Hematopoietic multipotent progenitor cell (in vitro differentiated cells): ENCODE results near the gene SYT6. TPM values are rescaled to one million over a fixed set of nuclear protein-coding genes. Genes with fewer than 3 reads are reported as not detected.

Experiments used
- DNase-seq, 3 donors: peaks; one replicate each; pipeline ENCODE4 v3.0.0-alpha.2; 2011 to 2015; ENCODE audit warnings: low read depth in 2 of 3, low spot score in 2 of 3
- total RNA-seq: library from RNA; depleted of rRNA; stranded (reverse); fragments of >200 nt; gene quantifications from one replicate; pipeline ENCODE4 v1.2.3, GENCODE V29; 2012

Gene SYT6
- total RNA-seq, 1 donor = not detected

- no peak for DNase-seq
These were observed 59.0 kb downstream of the SYT6 start for GRCh38 chr1:114094675-114095074.

GRCh38 chr1:114094363-114094634, 59.4 kb downstream of the SYT6 start:
- DNase-seq = no peak

DNA sequence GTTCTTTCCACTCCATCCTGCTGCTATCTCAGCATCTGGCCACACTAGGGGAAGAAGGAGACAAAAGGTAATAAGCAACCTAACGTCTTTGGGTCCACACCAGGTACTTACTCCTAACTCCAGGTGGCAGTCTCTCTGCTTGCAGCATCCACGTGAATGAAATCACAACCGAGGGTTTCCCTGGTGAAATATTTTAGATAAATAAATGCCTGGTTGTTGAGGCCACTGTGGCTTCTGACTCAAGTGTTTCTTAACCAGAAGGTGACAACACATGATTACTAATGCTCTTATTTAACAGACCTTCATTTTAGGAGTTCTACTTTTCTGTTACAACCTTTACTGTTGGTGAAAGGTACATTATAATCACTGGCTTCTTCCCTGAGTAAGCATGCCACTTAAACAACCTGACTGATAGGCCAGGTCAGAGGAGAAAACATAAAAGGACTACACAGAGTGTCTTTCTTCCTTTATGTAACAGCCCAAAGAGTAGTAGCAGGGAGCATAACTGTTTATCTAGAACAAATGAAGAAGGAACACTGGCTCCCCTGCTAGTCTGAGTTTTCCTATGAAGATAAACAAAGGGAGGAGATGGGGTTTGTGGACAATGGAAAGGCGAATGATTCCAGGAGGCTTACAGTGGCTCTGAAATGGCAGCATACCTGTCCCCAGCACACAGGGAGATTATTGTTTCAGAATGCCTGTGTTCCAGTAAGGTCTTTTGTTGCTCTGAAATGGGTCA, 59.9 kb downstream of the SYT6 start:
- DNase-seq = peak in 2 of 3 donors; percentile 25 to 49

DNA sequence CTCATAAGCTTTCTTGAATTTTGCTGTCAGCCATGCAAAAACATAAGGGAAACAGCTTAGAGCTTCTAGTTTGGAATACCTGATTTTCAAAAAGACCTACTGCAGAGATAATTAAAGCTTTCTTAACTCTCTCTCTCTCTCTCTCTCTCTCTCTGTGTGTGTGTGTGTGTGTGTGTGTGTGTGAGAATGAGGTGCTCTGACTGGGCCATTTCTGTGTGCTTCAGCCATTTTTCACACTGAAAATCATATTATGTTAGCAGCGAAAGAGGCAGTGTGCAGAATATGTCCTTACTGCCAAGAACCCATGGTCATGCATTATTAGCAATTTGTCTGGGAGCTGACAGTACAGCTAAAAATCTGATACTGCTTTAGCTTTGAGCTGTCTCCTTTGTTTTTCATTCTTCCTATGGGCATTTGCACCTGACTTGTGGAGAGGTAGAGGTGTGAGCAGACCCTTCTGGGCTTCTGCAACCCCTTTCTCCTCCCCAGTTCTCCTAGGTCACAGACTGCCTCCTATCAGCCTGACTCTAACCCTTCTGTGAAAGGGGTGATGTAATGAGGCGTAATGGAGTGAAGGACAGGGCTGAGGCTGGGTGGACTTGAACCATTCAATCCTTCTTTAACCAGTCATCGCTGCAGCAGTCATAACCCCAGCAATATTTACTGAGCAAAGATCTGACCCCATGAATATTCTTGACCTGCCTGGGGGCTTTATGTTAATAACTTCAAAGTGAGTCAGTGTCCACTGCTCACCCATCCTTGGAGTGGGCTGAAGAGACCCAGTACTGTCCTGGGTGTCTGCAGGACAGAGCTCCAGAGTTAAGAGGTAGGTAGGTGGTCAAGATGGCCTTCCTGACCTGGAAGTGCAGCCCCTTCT, 61.2 kb downstream of the SYT6 start:
- no peak for DNase-seq

DNA sequence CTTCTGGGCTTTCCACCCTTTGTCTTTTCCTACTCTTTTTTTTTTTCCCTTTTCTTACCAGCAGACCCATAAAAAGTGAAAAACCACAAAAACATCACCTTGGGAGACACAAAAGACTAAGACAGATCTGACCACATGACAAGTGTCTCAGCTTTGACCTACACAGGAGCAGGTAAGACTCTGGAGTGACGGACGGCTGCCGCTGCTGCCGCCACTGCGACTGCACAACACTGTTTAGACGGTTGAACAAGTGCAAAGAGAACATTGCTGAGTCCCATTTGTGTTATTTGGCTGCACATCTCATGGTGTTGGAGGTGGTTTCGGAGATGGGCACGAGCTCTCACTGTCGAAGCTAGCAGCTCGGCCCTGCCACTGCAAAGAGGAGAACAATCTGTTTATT, 62.0 kb downstream of the SYT6 start:
- DNase-seq = no peak

DNA sequence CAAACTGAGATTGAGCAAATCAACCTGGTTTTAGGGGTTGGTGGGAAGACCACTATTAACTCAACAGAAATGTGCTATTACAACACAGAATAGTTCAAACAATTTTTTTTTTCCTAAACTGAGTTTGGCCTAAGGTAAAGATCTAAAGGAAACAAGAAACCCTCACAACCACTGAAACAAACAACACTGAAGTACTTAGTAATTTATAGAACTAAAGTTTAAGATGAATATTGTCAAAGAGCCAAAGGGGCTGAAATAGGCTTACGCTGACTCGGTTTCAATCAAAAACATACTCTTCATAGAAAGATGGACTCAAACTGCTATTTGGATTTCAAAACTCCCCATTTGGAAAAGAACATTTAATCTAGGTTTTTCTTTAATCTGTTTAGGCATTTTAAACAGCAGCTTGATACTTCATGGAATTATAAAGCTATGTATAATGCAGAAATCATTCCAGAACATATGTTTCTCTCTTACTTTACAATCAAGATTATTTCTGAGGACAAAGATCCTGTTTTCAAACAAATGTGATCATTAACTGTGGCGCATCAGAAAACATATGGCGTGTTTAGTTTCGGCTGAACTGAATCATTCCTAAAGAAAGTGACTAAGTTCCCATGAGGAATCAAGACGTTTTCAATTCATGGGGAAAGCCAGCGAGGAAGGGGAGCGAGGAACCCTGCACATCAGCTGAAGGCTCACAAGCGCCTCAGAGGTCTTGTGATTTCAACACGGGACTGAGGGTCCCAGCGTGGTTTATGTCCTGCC, 62.7 kb downstream of the SYT6 start:
- DNase-seq = no peak

DNA sequence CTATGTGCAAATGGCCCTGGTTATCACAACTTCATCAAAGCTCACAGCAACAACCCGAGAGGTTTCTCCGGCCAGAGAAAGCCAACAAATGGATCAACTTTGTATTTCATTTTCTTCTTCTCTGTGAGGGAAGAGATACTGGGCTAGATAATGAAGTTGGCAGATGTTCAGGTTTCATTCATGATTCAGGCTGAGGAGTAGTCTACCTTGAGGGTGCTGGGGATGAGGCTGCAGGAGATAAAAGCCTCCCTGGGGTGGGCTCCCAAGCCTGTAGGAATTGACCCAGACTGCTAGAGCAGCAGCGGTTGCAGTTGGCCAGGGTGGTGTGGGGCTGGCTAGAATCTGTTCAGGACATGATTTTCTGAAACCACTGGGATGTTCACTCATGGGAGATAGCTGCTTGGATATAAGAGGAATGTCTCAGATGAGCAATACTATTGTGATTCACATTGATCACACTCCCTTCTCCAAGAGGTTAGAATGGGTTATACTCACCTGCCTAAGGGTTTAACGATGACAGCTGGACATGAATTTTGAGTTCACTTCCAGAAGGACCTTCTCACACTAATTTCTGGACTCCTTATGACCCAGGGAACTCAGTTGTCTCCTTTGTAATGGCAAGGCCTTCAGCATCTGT, 64.0 kb downstream of the SYT6 start:
- DNase-seq = no peak

GRCh38 chr1:114088392-114089299, 65.0 kb downstream of the SYT6 start:
- no peak for DNase-seq

DNA sequence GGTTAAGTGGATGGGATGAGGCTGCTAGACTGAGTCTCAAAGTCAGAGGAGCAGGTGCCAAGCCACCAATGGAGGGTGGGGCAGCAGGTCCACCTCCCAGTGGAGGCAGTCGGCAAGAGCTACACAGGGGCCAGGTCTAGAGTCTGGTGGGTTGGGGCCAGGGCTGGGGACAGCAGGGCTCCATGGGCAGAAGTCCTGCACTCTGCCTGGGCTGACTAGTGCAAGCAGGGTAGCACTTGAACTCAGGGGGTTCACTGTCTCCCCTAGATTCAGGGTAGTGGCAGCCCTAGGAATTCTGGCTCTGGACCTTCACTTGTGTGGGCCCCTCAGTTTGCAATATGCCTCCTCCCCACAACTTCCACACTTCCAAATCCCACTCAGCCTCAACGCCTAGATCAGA, 66.2 kb downstream of the SYT6 start:
- DNase-seq = no peak

- DNase-seq = no peak
These were observed 66.9 kb downstream of the SYT6 start for GRCh38 chr1:114086601-114087368.

DNA sequence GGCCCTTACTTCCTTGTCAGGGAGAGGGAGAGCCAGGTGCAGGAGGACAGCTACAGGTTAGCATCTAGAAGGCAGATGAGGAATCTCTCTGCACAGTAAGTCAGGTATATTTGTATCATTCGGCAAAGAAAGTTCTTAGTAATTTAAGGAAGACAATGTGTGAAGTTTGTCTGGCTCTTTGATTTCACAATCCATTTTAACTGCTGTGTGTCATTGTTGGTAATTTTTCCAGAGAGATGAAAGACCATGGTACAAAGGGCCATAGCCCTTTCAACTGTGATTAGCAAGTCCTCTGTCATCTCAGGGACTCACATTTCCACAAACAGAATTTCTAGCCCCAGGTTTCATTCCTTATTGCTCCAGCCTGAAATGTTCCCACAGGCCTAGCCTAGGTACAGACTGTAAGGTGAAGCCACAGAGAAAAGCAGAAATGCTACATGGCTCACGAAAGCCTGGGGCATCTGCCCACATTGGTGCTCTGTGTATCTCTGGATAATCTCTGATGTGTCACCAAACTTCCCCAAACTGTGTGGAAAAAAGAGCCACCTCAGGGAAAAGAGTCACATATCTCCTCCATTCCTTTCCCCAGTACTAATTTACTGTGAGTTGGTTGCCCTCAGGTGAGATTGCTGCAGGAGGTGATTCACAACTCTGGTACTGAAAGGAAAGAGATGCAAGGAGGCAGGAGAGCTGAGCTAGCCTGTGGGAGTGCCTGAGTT, 70.6 kb downstream of the SYT6 start:
- no peak for DNase-seq

DNA sequence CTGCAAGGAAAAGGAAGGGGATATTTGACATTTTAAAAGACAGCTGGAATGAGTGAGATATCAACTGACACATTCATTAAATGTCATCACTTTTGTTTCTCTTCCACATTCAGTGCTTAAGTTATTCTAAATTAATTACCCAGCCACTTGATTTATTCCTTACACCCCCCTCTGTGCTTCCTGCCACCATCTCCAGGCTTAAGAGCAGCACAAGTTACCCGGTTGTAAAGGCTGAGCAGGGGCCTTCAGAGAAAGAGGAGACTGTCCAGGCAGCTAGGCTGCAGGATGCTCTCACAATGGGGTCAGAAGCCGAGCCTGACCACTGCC, 71.4 kb downstream of the SYT6 start:
- no peak for DNase-seq

DNA sequence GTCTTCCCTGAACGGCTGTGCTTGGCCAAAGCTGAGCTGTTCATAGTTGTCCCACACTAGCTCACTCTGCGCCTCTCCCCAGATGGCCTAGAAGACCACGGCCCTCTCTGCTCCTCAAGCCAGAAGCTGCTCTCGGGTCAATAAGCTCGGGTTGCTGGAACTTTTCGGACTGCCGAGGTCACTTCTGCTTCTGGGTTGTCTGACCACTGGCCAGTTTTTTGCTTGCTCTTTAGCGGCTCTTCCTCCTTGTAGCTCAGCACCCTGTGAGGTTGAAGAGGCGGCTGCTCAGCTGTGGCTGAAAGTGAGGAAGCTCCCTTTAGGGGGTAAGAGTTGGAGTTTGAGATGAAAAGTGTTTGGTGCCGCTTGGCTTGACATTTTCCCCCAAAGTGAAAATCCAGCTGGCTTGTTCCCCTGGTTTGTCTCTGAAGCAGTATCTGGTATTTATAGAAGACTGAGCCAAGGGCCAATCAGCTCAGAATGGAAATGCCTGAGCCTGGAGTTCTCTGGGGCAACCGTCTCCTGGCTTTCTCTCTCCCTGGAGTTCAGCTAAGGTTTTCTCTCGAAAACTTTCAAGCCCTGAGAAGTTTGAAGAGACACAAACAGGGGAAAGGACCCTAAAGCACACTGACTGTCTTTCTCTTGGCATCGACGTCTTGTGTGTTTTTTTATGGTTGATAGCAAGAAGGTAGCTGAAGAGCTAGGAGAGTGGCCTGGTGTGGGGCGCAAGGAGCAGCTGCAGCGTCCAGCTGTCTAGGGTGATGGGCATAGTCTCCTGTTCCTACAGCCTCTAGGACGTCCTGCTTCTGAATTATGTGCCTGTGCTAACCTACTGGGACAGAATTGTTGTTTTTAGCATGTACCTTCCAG, 72.0 kb downstream of the SYT6 start:
- no peak for DNase-seq

GRCh38 chr1:114080511-114081436, 72.9 kb downstream of the SYT6 start:
- DNase-seq = no peak

DNA sequence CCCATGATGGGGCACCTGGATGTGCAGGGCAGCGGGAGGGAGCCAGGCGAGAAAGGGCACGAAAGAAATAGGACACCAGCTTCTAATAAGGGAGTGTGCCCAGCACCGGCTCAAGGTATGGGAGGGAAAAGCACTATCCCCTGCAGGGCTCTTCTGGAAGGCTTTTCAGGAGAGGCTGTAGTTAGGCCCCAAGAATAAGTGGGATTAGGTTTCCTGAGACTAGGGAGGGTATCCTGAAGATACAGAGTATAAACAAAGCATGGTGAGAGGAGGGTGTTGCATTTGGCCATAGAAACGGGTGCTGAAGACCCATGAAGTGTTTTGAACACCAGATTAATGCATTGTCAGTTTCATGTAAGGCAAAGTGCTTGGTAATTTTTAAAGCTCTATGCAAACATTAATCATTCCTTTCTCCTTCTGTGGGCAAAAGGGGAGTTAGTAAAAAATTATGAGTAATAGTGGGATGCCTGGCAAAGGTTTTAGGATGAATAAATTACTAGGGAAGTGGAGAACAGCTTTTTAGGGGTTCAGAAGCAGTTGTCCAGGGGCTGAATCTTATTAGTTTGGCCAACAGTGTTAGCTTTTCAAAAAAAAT, 74.0 kb downstream of the SYT6 start:
- no peak for DNase-seq

- DNase-seq = peak in 2 of 3 donors; percentile 25 to 29
These were observed 75.6 kb downstream of the SYT6 start for GRCh38 chr1:114078116-114078515.
